Activated T-helper 17 cell treated with anti-CD3 and anti-CD28 coated beads, Interleukin-2, amount 50 U/mL, for 72 hours (primary cell): ENCODE measurements around the gene RASA2. TPM values are rescaled to one million over a fixed set of nuclear protein-coding genes. Genes with fewer than 3 reads are reported as not detected.
"Not testable (repeated sequence)": the region's sequence is repeated elsewhere in the genome, so short reads cannot be mapped to it uniquely, and the experiment has no call there.

Experiments used
- ATAC-seq: fragments of 150-1000 bp; cut with Tn5 transposase; replicated peaks from 2 replicates; pipeline ENCODE4 v1.10.0; 2021; ENCODE audit warnings: mild to moderate bottlenecking, moderate library complexity
- H3K27ac Mint-ChIP-seq: one replicate; pipeline ENCODE4 v1.8.0; 2022; ENCODE audit warnings: mixed read lengths
- H3K27me3 Mint-ChIP-seq: one replicate; pipeline ENCODE4 v1.8.0; 2022; ENCODE audit warnings: mixed read lengths
- H3K36me3 Mint-ChIP-seq: one replicate; pipeline ENCODE4 v1.8.0; 2022; ENCODE audit warnings: low read depth, mild to moderate bottlenecking, mixed read lengths
- H3K4me1 Mint-ChIP-seq: one replicate; pipeline ENCODE4 v1.8.0; 2022; ENCODE audit warnings: mixed read lengths
- H3K4me3 Mint-ChIP-seq: one replicate; pipeline ENCODE4 v1.8.0; 2022; ENCODE audit warnings: mild to moderate bottlenecking, mixed read lengths
- H3K9me3 Mint-ChIP-seq: one replicate; pipeline ENCODE4 v1.8.0; 2022; ENCODE audit warnings: mixed read lengths
- total RNA-seq, 2 donors: library from RNA; stranded (reverse); gene quantifications; one replicate each; pipeline ENCODE4 v1.2.3, GENCODE V29; 2022

The RASA2 gene
- total RNA-seq, 2 donors from 2014 or later: 36.6 to 41.1 TPM

DNA sequence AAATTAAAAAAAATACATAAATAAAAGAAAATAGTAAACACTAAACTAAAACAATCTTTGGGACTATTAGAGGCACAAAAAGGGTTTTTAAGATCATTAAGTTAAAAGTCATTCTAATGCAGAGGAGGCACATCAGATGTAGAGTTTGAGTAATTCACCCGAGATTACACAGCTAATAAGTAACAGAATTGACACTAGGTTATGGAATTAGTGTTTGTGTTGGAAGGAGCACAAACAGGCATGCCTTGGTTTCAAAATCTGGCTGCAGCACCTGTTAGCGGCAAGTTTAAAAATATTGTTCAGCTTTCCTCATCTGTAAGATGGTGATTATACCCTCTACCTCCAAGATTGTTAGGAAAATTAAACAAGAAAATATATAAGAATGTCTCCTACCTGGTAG, 39.0 kb downstream of the RASA2 start:
- Mint-ChIP-seq H3K36me3 (peaks cover 79% of the 10 kb centered on the region), H3K4me3 (peak overlapping the region; percentile 36)

DNA sequence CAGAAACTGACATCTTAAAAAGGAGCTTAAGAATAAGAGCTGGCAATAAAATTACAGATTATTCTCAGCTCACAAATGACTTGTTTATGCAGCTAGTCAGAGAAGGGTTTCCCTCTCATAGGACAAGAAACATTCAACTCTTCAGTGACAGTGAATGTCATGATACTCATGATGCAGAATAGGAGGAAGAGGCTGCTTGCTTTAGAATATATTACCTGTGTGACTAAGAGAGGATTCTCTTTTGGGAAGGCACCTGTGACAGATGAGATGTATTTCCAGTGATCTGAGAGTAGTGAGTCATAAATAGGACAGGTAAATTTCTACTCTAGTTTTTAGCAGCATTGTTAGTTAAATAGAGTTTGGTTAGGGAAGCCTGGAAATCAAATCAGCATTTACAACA, 39.9 kb downstream of the RASA2 start:
- Mint-ChIP-seq H3K4me1 (peaks cover 31% of the 10 kb centered on the region), H3K27me3 (no peaks in the 10 kb centered on the region), H3K27ac (peak overlapping the region; percentile 58), H3K9me3 (no peaks in the 10 kb centered on the region), H3K36me3 (peaks cover 74% of the 10 kb centered on the region), H3K4me3 (peak overlapping the region; percentile 36)
- peak; percentile 62 for ATAC-seq

More for the DNA sequence above, 39.0 kb downstream of the RASA2 start:
- no peaks in the 10 kb centered on the region for H3K27me3 Mint-ChIP-seq
- no peak for ATAC-seq
- peak overlapping the region; percentile 58 for H3K27ac Mint-ChIP-seq
- no peaks in the 10 kb centered on the region for H3K9me3 Mint-ChIP-seq
- H3K4me1 Mint-ChIP-seq: peaks cover 33% of the 10 kb centered on the region

- H3K27me3 Mint-ChIP-seq: no peaks in the 10 kb centered on the region
- no peak for ATAC-seq
- H3K4me3 Mint-ChIP-seq: peak overlapping the region; percentile 31
- no peaks in the 10 kb centered on the region for H3K9me3 Mint-ChIP-seq
- peak overlapping the region; percentile 44 for H3K27ac Mint-ChIP-seq
- H3K4me1 Mint-ChIP-seq: peaks cover 34% of the 10 kb centered on the region
- H3K36me3 Mint-ChIP-seq: peaks cover 72% of the 10 kb centered on the region
Observed at GRCh38 chr3:141528800-141529199, 42.0 kb downstream of the RASA2 start.

DNA sequence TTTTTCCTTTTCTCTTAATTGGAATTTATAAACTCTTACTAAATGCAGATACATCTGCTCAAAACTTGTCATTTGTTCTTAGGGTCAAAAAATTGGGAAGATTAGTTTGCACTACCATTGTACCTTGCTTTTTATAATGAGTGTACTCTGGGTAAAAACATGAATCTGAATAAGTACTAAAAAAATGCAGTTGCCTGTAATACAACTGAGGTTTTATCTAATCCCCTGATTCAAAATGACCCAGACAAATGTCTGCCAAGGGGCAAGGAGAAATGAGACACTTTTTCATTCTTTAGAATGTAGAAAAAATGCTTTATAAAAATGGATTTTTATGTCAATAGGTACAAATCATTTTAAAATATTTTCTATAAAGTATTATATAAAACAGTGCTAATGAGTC, 42.4 kb downstream of the RASA2 start:
- peak overlapping the region; percentile 44 for H3K27ac Mint-ChIP-seq
- no peaks in the 10 kb centered on the region for H3K9me3 Mint-ChIP-seq
- H3K36me3 Mint-ChIP-seq: peaks cover 72% of the 10 kb centered on the region
- no peaks in the 10 kb centered on the region for H3K27me3 Mint-ChIP-seq
- H3K4me1 Mint-ChIP-seq: peaks cover 31% of the 10 kb centered on the region
- H3K4me3 Mint-ChIP-seq: peak overlapping the region; percentile 31
- ATAC-seq: no peak

- Mint-ChIP-seq H3K27ac (peak overlapping the region; percentile 44), H3K36me3 (peaks cover 72% of the 10 kb centered on the region), H3K27me3 (no peaks in the 10 kb centered on the region), H3K4me1 (peaks cover 31% of the 10 kb centered on the region), H3K9me3 (no peaks in the 10 kb centered on the region), H3K4me3 (peak overlapping the region; percentile 49)
- peak; percentile 67 for ATAC-seq
Observed at GRCh38 chr3:141529717-141530414, 43.0 kb downstream of the RASA2 start.

DNA sequence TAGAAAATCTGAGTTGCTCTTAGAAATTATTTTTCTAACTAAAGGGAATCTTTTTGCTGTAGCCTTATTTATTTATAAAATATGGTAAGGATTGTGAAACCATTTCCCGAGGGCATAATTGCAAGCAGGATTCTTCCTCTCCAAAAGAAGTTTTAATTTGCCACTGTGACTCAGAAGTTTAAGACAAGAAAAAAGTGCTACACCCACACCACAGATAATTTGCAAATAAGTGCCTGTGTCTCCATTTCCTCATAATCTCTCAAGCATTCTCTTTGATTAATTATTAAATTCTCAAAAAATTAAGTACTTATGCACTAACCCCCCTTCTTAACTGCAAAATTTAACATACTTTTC, 43.6 kb downstream of the RASA2 start:
- Mint-ChIP-seq H3K4me1 (peaks cover 31% of the 10 kb centered on the region), H3K36me3 (peaks cover 72% of the 10 kb centered on the region), H3K27me3 (no peaks in the 10 kb centered on the region), H3K4me3 (peak overlapping the region; percentile 49), H3K9me3 (no peaks in the 10 kb centered on the region), H3K27ac (peak overlapping the region; percentile 44)
- ATAC-seq: no peak

- Mint-ChIP-seq H3K27ac (peak overlapping the region; percentile 29), H3K4me3 (no peak overlapping the region), H3K27me3 (no peaks in the 10 kb centered on the region), H3K9me3 (no peaks in the 10 kb centered on the region), H3K4me1 (peaks cover 24% of the 10 kb centered on the region), H3K36me3 (peaks cover 79% of the 10 kb centered on the region)
- peak; percentile 72 for ATAC-seq
Observed at GRCh38 chr3:141532609-141533008, 45.8 kb downstream of the RASA2 start.

GRCh38 chr3:141536017-141536416, 49.2 kb downstream of the RASA2 start:
- H3K9me3 Mint-ChIP-seq, ATAC-seq, H3K27ac Mint-ChIP-seq, H3K27me3 Mint-ChIP-seq, H3K4me3 Mint-ChIP-seq: not testable (repeated sequence)
- Mint-ChIP-seq H3K36me3 (peaks cover 75% of the 10 kb centered on the region), H3K4me1 (peaks cover 14% of the 10 kb centered on the region)

DNA sequence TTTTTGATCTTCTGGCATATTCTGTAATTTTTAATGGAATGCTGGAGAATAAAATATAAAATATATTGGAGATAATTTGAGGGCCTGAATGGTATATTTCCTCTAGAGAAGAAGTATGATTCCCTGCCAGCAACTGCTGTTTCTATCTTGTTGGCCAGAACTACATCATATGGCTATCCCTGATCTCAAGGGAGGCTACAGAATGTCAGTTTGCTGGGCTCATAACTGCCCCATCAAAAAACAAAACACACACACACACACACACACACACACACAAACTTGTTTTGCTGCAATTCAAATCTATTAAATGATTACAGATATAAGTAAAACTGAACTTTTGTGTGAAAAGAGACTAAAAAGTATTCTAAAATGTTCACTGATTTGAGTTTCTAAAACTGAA, 51.0 kb downstream of the RASA2 start:
- H3K36me3 Mint-ChIP-seq: peaks cover 83% of the 10 kb centered on the region

GRCh38 chr3:141538568-141539240, 51.9 kb downstream of the RASA2 start:
- H3K4me3 Mint-ChIP-seq: no peak overlapping the region
- H3K27me3 Mint-ChIP-seq: no peaks in the 10 kb centered on the region
- no peak overlapping the region for H3K27ac Mint-ChIP-seq
- ATAC-seq: no peak
- peaks cover 83% of the 10 kb centered on the region for H3K36me3 Mint-ChIP-seq
- peaks cover 24% of the 10 kb centered on the region for H3K4me1 Mint-ChIP-seq
- H3K9me3 Mint-ChIP-seq: no peaks in the 10 kb centered on the region

More for the DNA sequence above, 51.0 kb downstream of the RASA2 start:
- Mint-ChIP-seq H3K27me3 (no peaks in the 10 kb centered on the region), H3K4me3 (no peak overlapping the region), H3K27ac (no peak overlapping the region), H3K9me3 (no peaks in the 10 kb centered on the region), H3K4me1 (peaks cover 22% of the 10 kb centered on the region)
- ATAC-seq: no peak

DNA sequence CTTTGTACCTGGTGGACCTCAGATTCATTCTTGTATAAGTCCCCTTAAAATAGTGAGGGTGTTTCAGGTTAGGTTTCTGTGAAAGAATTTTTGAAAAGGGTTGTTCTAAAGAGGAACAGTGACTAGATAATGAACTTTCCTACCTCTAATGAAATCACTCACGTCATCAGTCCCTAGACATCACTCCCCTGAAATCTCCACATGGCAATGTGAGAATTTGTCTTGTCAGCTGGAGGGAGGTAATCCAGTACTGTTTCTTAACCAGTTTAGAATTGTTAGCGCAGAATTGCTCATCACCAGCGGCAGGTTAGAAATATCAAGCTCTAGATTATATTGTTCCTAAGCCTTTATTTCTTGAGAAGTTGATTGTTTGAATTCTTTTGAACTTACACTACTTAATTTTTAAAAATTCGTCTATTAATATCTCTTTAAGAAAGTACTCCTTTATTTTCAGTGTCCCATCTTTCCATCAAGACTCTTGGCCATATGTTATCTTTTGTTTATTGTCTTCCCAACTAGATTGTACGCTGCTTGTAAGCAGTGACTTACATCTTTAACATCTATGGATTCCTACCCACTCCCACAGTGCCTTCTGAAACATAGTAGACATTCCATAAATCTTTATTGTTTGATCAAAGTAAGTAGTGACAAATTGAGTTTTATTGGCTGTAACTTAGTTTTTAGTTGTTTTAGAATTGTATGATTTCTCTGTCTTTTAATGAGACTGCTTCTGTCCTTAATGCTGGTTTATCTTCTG, 52.8 kb downstream of the RASA2 start:
- H3K4me1 Mint-ChIP-seq: peaks cover 31% of the 10 kb centered on the region
- no peak for ATAC-seq
- no peak overlapping the region for H3K4me3 Mint-ChIP-seq
- H3K27me3 Mint-ChIP-seq: no peaks in the 10 kb centered on the region
- H3K36me3 Mint-ChIP-seq: peaks cover 83% of the 10 kb centered on the region
- no peaks in the 10 kb centered on the region for H3K9me3 Mint-ChIP-seq
- H3K27ac Mint-ChIP-seq: no peak overlapping the region

GRCh38 chr3:141540531-141540930, 53.7 kb downstream of the RASA2 start:
- Mint-ChIP-seq H3K27me3 (no peaks in the 10 kb centered on the region), H3K4me1 (peaks cover 37% of the 10 kb centered on the region), H3K36me3 (peaks cover 83% of the 10 kb centered on the region), H3K27ac (peak overlapping the region; percentile 42), H3K9me3 (no peaks in the 10 kb centered on the region), H3K4me3 (no peak overlapping the region)
- no peak for ATAC-seq

DNA sequence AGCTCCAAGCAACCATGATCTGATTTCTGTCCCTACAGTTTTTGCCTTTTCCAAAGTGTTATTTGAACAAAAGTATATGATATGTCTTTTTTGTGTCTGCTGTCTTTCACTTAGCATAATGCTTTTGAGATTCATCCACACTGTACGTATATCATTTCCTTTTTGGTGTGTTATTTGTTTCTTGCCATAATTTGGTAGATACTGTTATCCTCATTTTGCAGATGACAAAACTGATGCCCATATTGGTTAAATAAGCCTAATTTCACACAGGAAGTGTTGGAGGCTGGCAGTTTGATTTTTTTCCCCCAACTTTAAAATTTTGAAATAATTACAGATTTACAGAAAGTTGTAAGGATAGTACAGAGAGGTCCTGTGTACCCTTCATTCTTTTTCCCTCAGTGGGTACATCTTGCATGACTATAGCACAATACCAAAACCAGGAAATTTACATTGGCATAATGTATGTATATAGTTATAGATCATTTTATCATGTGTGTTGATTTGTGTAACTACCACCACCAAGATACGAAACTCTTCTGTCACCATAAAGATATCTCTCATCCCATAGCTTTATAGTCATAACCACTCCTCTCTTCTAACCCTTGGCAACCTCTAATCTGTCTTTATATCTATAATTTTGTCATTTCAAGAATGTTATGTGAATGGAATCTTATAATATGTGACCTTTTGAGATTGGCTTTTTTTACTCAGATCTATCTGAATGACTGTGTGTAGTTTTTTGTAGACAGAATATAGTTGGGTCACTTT, 55.6 kb downstream of the RASA2 start:
- no peaks in the 10 kb centered on the region for H3K9me3 Mint-ChIP-seq
- peak; percentile 95 for ATAC-seq
- H3K27ac Mint-ChIP-seq: peak overlapping the region; percentile 97
- no peaks in the 10 kb centered on the region for H3K27me3 Mint-ChIP-seq
- peaks cover 84% of the 10 kb centered on the region for H3K36me3 Mint-ChIP-seq
- H3K4me1 Mint-ChIP-seq: peaks cover 44% of the 10 kb centered on the region
- peak overlapping the region; percentile 67 for H3K4me3 Mint-ChIP-seq

DNA sequence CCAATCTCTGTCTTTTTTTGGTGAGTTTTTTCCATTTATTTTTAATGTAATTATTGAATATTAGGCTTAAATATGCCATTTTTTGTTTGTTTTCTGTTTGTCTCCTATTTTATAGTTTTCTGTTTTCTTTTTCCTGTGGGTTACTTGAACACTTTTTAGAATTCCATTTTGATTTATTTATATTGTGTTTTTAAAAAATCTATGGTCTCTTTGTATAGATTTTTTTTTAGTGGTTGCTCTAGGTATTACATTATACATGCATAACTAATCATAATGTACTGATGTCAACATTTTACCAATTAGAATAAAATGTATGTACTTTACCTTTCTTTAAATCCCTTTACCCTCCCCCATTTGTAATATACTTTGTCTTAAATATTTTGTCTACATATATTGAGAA, 56.2 kb downstream of the RASA2 start:
- no peaks in the 10 kb centered on the region for H3K9me3 Mint-ChIP-seq
- ATAC-seq: no peak
- peaks cover 48% of the 10 kb centered on the region for H3K4me1 Mint-ChIP-seq

More for the DNA sequence above, 56.2 kb downstream of the RASA2 start:
- Mint-ChIP-seq H3K27ac (peak overlapping the region; percentile 97), H3K36me3 (peaks cover 85% of the 10 kb centered on the region), H3K27me3 (no peaks in the 10 kb centered on the region), H3K4me3 (peak overlapping the region; percentile 67)
